ENCODE measurements around the gene CTBP2. TPM values are rescaled to one million over a fixed set of nuclear protein-coding genes. Genes with fewer than 3 reads are reported as not detected.
A peak's percentile ranks its signal among the peaks of the same experiment; 100 is the strongest.

The CTBP2 gene
- total RNA-seq, 8 experiments from 2014 or later, result 29.4 to 90.0 (median 44.8) TPM

GRCh38 chr10:125145636-125146035, 14.7 kb downstream of the CTBP2 start:
- Histone ChIP-seq H3K4me3 (no peak overlapping the region), H3K4me1 (replicated peaks in 1 of 2) (peaks cover 28 to 58% of the 10 kb centered on the region in 2 donors), H3K27ac (no peak overlapping the region)
- in situ Hi-C loops (cut with MboI; ENCODE audit: low pct_unique_long_range_greater_than_20kb in 2 of 9, low sequenced_read_pairs in 9 of 9, unreplicated experiment in 9 of 9), result no loop called here
- peak in 1 of 8 experiments; percentile 6 for ATAC-seq (replicated peaks in 6 of 8)
- WGBS, 10 experiments, result 73 to 100% (median 100%) methylated on average over 1 to 4 of the region's 5 CpGs; no CpG with 5 or more reads in 3 of the 10 experiments

- in situ Hi-C loops (cut with MboI; ENCODE audit: low pct_unique_long_range_greater_than_20kb in 2 of 9, low sequenced_read_pairs in 9 of 9, unreplicated experiment in 9 of 9), result no loop called here
- WGBS, 10 experiments, result 43 to 93% (median 52%) methylated on average over 2 to 11 of the region's 13 CpGs; no CpG with 5 or more reads in 1 of the 10 experiments
- H3K4me3 ChIP-seq, result no peak overlapping the region
- H3K4me1 ChIP-seq (replicated peaks in 1 of 2), result peaks cover 28 to 52% of the 10 kb centered on the region in 2 donors
- peak; percentile 13 to 62 (median 40) for ATAC-seq (replicated peaks in 6 of 8)
- H3K27ac ChIP-seq, result no peak overlapping the region
These were observed 15.4 kb downstream of the CTBP2 start for GRCh38 chr10:125144693-125145623.

- no peak overlapping the region for H3K4me3 ChIP-seq
- in situ Hi-C loops (cut with MboI; ENCODE audit: low pct_unique_long_range_greater_than_20kb in 2 of 9, low sequenced_read_pairs in 9 of 9, unreplicated experiment in 9 of 9), result no loop called here
These were observed 16.2 kb downstream of the CTBP2 start for GRCh38 chr10:125144206-125144605.

GRCh38 chr10:125142946-125143345, 17.4 kb downstream of the CTBP2 start:
- H3K4me1 ChIP-seq (replicated peaks in 1 of 2), result peaks cover 27 to 37% of the 10 kb centered on the region in 2 donors
- no peak for ATAC-seq (replicated peaks in 6 of 8)
- 96 to 100% (median 99%) methylated on average over 1 to 8 of the region's 9 CpGs; no CpG with 5 or more reads in 6 of the 10 experiments for WGBS, 10 experiments
- H3K27ac ChIP-seq, result no peak overlapping the region
- H3K4me3 ChIP-seq, result no peak overlapping the region
- in situ Hi-C loops (cut with MboI; ENCODE audit: low pct_unique_long_range_greater_than_20kb in 2 of 9, low sequenced_read_pairs in 9 of 9, unreplicated experiment in 9 of 9), result no loop called here

More at GRCh38 chr10:125144206-125144605, 16.2 kb downstream of the CTBP2 start:
- Histone ChIP-seq H3K4me1 (replicated peaks in 1 of 2) (peaks cover 22 to 46% of the 10 kb centered on the region in 2 donors), H3K27ac (no peak overlapping the region)
- 69 to 94% (median 88%) methylated on average over 3 to 12 of the region's 12 CpGs; no CpG with 5 or more reads in 1 of the 10 experiments for WGBS, 10 experiments
- ATAC-seq (replicated peaks in 6 of 8), result peak in 2 of 8 experiments; percentile 47 to 48

GRCh38 chr10:125141860-125142484, 18.4 kb downstream of the CTBP2 start:
- in situ Hi-C loops (cut with MboI; ENCODE audit: low pct_unique_long_range_greater_than_20kb in 2 of 9, low sequenced_read_pairs in 9 of 9, unreplicated experiment in 9 of 9), result no loop called here
- WGBS, 10 experiments, result 80 to 100% (median 99%) methylated on average over 1 to 6 of the region's 12 CpGs; no CpG with 5 or more reads in 2 of the 10 experiments
- Histone ChIP-seq H3K4me1 (replicated peaks in 1 of 2) (peaks cover 32 to 34% of the 10 kb centered on the region in 2 donors), H3K27ac (no peak overlapping the region), H3K4me3 (no peak overlapping the region)
- peak in 1 of 8 experiments; percentile 14 for ATAC-seq (replicated peaks in 6 of 8)

- ATAC-seq (replicated peaks in 6 of 8), result no peak
- peaks cover 27 to 35% of the 10 kb centered on the region in 2 donors for H3K4me1 ChIP-seq (replicated peaks in 1 of 2)
These were observed 19.1 kb downstream of the CTBP2 start for GRCh38 chr10:125141150-125141859.

GRCh38 chr10:125140151-125140550, 20.2 kb downstream of the CTBP2 start:
- H3K4me1 ChIP-seq (replicated peaks in 1 of 2), result peaks cover 21 to 32% of the 10 kb centered on the region in 2 donors
- 73 to 97% (median 93%) methylated on average over 2 to 10 of the region's 11 CpGs; no CpG with 5 or more reads in 1 of the 10 experiments for WGBS, 10 experiments
- no peak overlapping the region for H3K27ac ChIP-seq
- no peak for ATAC-seq (replicated peaks in 6 of 8)
- no peak overlapping the region for H3K4me3 ChIP-seq
- in situ Hi-C loops (cut with MboI; ENCODE audit: low pct_unique_long_range_greater_than_20kb in 2 of 9, low sequenced_read_pairs in 9 of 9, unreplicated experiment in 9 of 9), result no loop called here

More at GRCh38 chr10:125141150-125141859, 19.1 kb downstream of the CTBP2 start:
- Histone ChIP-seq H3K4me3 (no peak overlapping the region), H3K27ac (no peak overlapping the region)
- WGBS, 10 experiments, result 74 to 98% (median 90%) methylated on average over 3 to 10 of the region's 16 CpGs; no CpG with 5 or more reads in 3 of the 10 experiments
- in situ Hi-C loops (cut with MboI; ENCODE audit: low pct_unique_long_range_greater_than_20kb in 2 of 9, low sequenced_read_pairs in 9 of 9, unreplicated experiment in 9 of 9), result no loop called here

GRCh38 chr10:125137601-125138438, 22.5 kb downstream of the CTBP2 start:
- in situ Hi-C loops (cut with MboI; ENCODE audit: low pct_unique_long_range_greater_than_20kb in 2 of 9, low sequenced_read_pairs in 9 of 9, unreplicated experiment in 9 of 9), result no loop called here
- no peak overlapping the region for H3K4me3 ChIP-seq
- peaks cover 10 to 20% of the 10 kb centered on the region in 2 donors for H3K4me1 ChIP-seq (replicated peaks in 1 of 2)
- H3K27ac ChIP-seq, result peak overlapping the region; percentile 24 to 27
- ATAC-seq (replicated peaks in 6 of 8), result peak in 1 of 8 experiments; percentile 33
- 49 to 88% (median 76%) methylated on average over 3 to 21 of the region's 25 CpGs; no CpG with 5 or more reads in 1 of the 10 experiments for WGBS, 10 experiments

GRCh38 chr10:125136087-125136486, 24.3 kb downstream of the CTBP2 start:
- in situ Hi-C loops (cut with MboI; ENCODE audit: low pct_unique_long_range_greater_than_20kb in 2 of 9, low sequenced_read_pairs in 9 of 9, unreplicated experiment in 9 of 9), result no loop called here
- H3K4me1 ChIP-seq (replicated peaks in 1 of 2), result peaks cover 10 to 16% of the 10 kb centered on the region in 2 donors
- H3K27ac ChIP-seq, result no peak overlapping the region
- 100% methylated on average over 1 of the region's 4 CpGs; no CpG with 5 or more reads in 9 of the 10 experiments for WGBS, 10 experiments
- no peak for ATAC-seq (replicated peaks in 6 of 8)
- H3K4me3 ChIP-seq, result no peak overlapping the region

GRCh38 chr10:125135771-125136035, 24.7 kb downstream of the CTBP2 start:
- Histone ChIP-seq H3K27ac (no peak overlapping the region), H3K4me3 (no peak overlapping the region), H3K4me1 (replicated peaks in 1 of 2) (peaks cover 10 to 16% of the 10 kb centered on the region in 2 donors)
- ATAC-seq (replicated peaks in 6 of 8), result no peak
- in situ Hi-C loops (cut with MboI; ENCODE audit: low pct_unique_long_range_greater_than_20kb in 2 of 9, low sequenced_read_pairs in 9 of 9, unreplicated experiment in 9 of 9), result no loop called here
- 95% methylated on average over 3 of the region's 6 CpGs; no CpG with 5 or more reads in 9 of the 10 experiments for WGBS, 10 experiments

- Histone ChIP-seq H3K27ac (no peak overlapping the region), H3K4me1 (replicated peaks in 1 of 2) (peaks cover 10 to 16% of the 10 kb centered on the region in 2 donors), H3K4me3 (no peak overlapping the region)
- ATAC-seq (replicated peaks in 6 of 8), result no peak
- 60 to 100% (median 93%) methylated on average over 1 to 4 of the region's 20 CpGs; no CpG with 5 or more reads in 5 of the 10 experiments for WGBS, 10 experiments
- in situ Hi-C loops (cut with MboI; ENCODE audit: low pct_unique_long_range_greater_than_20kb in 2 of 9, low sequenced_read_pairs in 9 of 9, unreplicated experiment in 9 of 9), result no loop called here
These were observed 25.2 kb downstream of the CTBP2 start for GRCh38 chr10:125134916-125135770.
